DND-41 (cell line): ENCODE results near the gene NUBP2.

Experiments
- ATAC-seq: fragments of 200-7000 bp; cut with Tn5 transposase; 3 replicates; pipeline ENCODE4 v1.9.1; 2021; ENCODE audit warnings: low read depth; ENCODE audit not compliant: insufficient read depth
- DNase-seq: peaks from one replicate; pipeline ENCODE4 v3.0.0-alpha.2; 2020
- H2AFZ ChIP-seq: 2 replicates; pipeline ENCODE4 v1.6.0; 2012; ENCODE audit warnings: low read depth, low read length
- H3K27ac ChIP-seq: 2 replicates; pipeline ENCODE4 v1.5.1; 2012; ENCODE audit warnings: low read length, inconsistent platforms
- H3K27me3 ChIP-seq: fragments of 200-600 bp; sonication (generic); 2 replicates; pipeline ENCODE4 v1.6.0; 2012; ENCODE audit warnings: low read length, mild to moderate bottlenecking, inconsistent platforms; ENCODE audit not compliant: insufficient read depth, poor library complexity
- H3K36me3 ChIP-seq: 2 replicates; pipeline ENCODE4 v1.5.1; 2012; ENCODE audit warnings: low read length, inconsistent platforms; ENCODE audit not compliant: insufficient read depth
- H3K4me1 ChIP-seq: 2 replicates; pipeline ENCODE4 v1.5.1; 2012; ENCODE audit warnings: mild to moderate bottlenecking, low read length; ENCODE audit not compliant: insufficient read depth
- H3K4me2 ChIP-seq: 2 replicates; pipeline ENCODE4 v1.6.0; 2012; ENCODE audit warnings: mild to moderate bottlenecking, moderate library complexity, low read length, inconsistent platforms; ENCODE audit not compliant: insufficient read depth
- H3K4me3 ChIP-seq, 2 experiments: fragments of 200-600 bp in 1 of 2; shearing (Covaris generic) in 1 of 2; 2 replicates each; pipeline ENCODE4 v1.5.1; 2012 to 2016; ENCODE audit warnings: inconsistent platforms in 2 of 2, low read length in 2 of 2, mild to moderate bottlenecking in 2 of 2, low read depth in 1 of 2, moderate library complexity in 1 of 2
- H3K79me2 ChIP-seq: 2 replicates; pipeline ENCODE4 v1.6.0; 2012; ENCODE audit warnings: low read length, inconsistent platforms; ENCODE audit not compliant: insufficient read depth
- H3K9ac ChIP-seq: 2 replicates; pipeline ENCODE4 v1.6.0; 2012; ENCODE audit warnings: low read depth, mild to moderate bottlenecking, inconsistent platforms, low read length, moderate library complexity
- H3K9me3 ChIP-seq: 2 replicates; pipeline ENCODE4 v1.5.1; 2012; ENCODE audit warnings: low read length, moderate library complexity, mild to moderate bottlenecking, inconsistent platforms; ENCODE audit not compliant: insufficient read depth, severe bottlenecking
- H4K20me1 ChIP-seq: 2 replicates; pipeline ENCODE4 v1.6.0; 2012; ENCODE audit warnings: low read length; ENCODE audit not compliant: insufficient read depth
- CTCF ChIP-seq: IDR thresholded peaks from 2 replicates; pipeline ENCODE4 v1.5.1; 2012; ENCODE audit warnings: borderline replicate concordance, low read length, moderate library complexity, mild to moderate bottlenecking; ENCODE audit not compliant: poor library complexity, severe bottlenecking; ENCODE audit errors: extremely low read depth
- EZH2 ChIP-seq: IDR thresholded peaks from 3 replicates; pipeline ENCODE4 v1.6.1; 2012; ENCODE audit warnings: borderline replicate concordance, low read depth, mild to moderate bottlenecking, moderate library complexity, low read length, inconsistent platforms; ENCODE audit not compliant: severe bottlenecking

The NUBP2 gene

GRCh38 chr16:1754204-1754603, 28.6 kb upstream of the NUBP2 start:
- Histone ChIP-seq H3K36me3 (peaks cover 53% of the 10 kb centered on the region), H3K4me2 (no peak overlapping the region)
- no peak for ATAC-seq

GRCh38 chr16:1757714-1758461, 24.9 kb upstream of the NUBP2 start:
- Histone ChIP-seq H3K79me2 (no peaks in the 10 kb centered on the region), H3K9me3 (no peaks in the 10 kb centered on the region), H3K36me3 (peaks cover 58% of the 10 kb centered on the region), H3K4me2 (no peak overlapping the region), H3K4me3 (no peak overlapping the region), H3K4me1 (no peaks in the 10 kb centered on the region), H2AFZ (no peak overlapping the region), H3K27ac (no peak overlapping the region), H3K27me3 (no peaks in the 10 kb centered on the region), H3K9ac (no peak overlapping the region), H4K20me1 (peaks cover under 1% of the 10 kb centered on the region; the same call in 1 of the 2 replicates)
- TF ChIP-seq CTCF (no peak), EZH2 (no peak)
- DNase-seq: no peak
- ATAC-seq: no peak

More at GRCh38 chr16:1754204-1754603, 28.6 kb upstream of the NUBP2 start:
- H3K9me3 ChIP-seq: no peaks in the 10 kb centered on the region
- H3K9ac ChIP-seq: no peak overlapping the region
- DNase-seq: no peak
- no peaks in the 10 kb centered on the region for H3K27me3 ChIP-seq
- H3K4me1 ChIP-seq: no peaks in the 10 kb centered on the region
- no peak overlapping the region for H3K4me3 ChIP-seq
- H4K20me1 ChIP-seq: peaks cover 4% of the 10 kb centered on the region; the same call in 1 of the 2 replicates
- H3K79me2 ChIP-seq: no peaks in the 10 kb centered on the region
- no peak overlapping the region for H3K27ac ChIP-seq
- no peak overlapping the region for H2AFZ ChIP-seq
- TF ChIP-seq CTCF: no peak
- TF ChIP-seq EZH2: no peak

- peaks cover 63% of the 10 kb centered on the region for H3K36me3 ChIP-seq
- no peak for ATAC-seq
- no peak overlapping the region for H3K9ac ChIP-seq
- no peak overlapping the region for H3K4me2 ChIP-seq
- no peak for DNase-seq
- TF ChIP-seq CTCF (no peak), EZH2 (no peak)
- H4K20me1 ChIP-seq: peaks cover 3% of the 10 kb centered on the region; the same call in 1 of the 2 replicates
- no peak overlapping the region for H3K27ac ChIP-seq
- no peaks in the 10 kb centered on the region for H3K27me3 ChIP-seq
- H3K4me3 ChIP-seq: no peak overlapping the region
- no peaks in the 10 kb centered on the region for H3K4me1 ChIP-seq
- H3K9me3 ChIP-seq: no peaks in the 10 kb centered on the region
- no peaks in the 10 kb centered on the region for H3K79me2 ChIP-seq
- no peak overlapping the region for H2AFZ ChIP-seq
Observed at GRCh38 chr16:1758923-1759322, 23.8 kb upstream of the NUBP2 start.
